ENCODE data around the gene LRRFIP1.

LRRFIP1 gene

DNA sequence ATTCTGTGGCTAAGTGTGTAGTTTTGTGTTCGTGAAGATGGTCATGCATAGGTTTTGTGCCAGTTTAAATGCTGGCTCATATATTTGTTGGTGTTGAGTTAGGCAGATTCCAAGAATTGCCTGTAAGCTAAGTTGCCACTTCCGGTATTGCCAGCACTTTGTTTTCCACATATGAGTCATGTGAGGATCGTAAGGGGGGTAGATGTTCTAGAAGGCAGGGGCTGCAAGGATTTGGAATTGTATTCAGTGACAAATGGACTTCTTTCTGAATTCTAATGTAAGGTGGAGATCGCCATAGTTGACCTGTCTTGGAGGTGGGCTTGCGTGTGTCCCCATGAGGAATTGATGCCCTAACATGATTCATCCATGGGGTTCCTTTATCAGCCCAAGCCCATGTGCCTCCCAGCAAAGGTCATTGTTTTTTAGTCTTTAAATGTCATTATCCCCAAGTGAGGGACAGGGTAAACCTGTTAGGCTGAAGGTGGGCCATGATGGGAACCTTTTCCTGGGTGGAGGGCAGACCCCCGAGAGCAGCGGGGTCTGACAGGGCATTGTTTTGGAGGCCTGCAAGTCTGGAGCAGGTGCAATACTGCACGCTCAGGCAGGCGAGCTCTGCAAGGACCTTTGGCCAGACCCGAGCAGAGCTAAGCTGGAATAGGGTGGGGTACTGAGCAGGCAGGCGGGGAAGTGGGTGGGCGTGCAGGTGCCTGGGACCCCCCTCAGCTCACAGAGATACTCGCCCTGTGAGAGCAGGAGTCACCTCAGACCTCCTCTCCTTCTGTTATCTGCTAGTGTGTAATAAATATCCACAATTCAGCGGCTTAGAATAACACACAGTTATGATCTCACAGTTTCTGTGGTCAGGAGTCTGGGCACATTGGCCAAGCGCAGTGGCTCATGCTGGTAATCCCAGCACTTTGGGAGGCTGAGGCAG, 77.4 kb downstream of the LRRFIP1 start:
- no peak for DNase-seq (ENCODE audit: low read depth)

DNA sequence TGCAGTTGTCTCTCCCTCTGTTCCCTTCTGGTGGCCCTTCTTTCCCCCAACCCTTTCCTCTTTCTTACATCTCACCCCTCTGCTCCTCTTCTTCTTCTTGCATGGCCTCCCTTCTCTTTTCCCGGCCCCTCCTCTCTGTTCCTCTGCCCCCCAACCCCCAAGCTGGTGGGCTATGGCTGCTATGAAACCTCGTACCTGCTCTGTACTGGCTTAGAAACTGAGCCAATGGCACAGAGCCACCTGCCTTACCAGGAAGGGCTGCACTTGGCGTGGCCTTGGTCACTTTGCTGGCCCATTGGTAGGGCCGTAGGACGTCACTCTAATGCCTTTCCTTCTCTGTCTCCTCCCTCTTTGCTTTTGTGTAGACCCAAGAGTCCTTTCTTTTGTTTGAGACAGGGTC, 78.9 kb downstream of the LRRFIP1 start:
- no peak for DNase-seq (ENCODE audit: low read depth)

- DNase-seq (ENCODE audit: low read depth) = no peak
These were observed 80.6 kb downstream of the LRRFIP1 start for GRCh38 chr2:237708065-237708398.

GRCh38 chr2:237708491-237708890, 81.1 kb downstream of the LRRFIP1 start:
- no peak for DNase-seq (ENCODE audit: low read depth)

DNA sequence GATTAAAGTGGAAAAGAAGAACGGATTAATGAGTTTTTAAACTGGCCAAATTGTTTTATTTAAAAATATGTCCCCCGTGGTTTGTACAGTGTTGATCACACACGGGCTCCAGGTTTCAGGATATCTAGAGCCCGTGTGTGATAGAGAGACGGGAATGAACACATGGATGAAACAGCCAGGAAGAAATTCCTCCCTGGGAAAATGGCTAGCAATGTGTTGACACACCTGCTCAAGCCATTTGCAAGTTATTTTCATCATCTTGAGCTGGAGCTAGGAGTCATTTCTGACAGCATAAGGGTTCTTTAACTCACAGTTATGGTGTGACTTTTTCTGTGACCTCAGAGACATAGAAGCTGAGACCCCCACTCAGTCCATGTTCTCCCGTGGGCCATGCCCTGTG, 81.6 kb downstream of the LRRFIP1 start:
- no peak for DNase-seq (ENCODE audit: low read depth)

GRCh38 chr2:237711458-237712150, 84.2 kb downstream of the LRRFIP1 start:
- DNase-seq (ENCODE audit: low read depth) = no peak

DNA sequence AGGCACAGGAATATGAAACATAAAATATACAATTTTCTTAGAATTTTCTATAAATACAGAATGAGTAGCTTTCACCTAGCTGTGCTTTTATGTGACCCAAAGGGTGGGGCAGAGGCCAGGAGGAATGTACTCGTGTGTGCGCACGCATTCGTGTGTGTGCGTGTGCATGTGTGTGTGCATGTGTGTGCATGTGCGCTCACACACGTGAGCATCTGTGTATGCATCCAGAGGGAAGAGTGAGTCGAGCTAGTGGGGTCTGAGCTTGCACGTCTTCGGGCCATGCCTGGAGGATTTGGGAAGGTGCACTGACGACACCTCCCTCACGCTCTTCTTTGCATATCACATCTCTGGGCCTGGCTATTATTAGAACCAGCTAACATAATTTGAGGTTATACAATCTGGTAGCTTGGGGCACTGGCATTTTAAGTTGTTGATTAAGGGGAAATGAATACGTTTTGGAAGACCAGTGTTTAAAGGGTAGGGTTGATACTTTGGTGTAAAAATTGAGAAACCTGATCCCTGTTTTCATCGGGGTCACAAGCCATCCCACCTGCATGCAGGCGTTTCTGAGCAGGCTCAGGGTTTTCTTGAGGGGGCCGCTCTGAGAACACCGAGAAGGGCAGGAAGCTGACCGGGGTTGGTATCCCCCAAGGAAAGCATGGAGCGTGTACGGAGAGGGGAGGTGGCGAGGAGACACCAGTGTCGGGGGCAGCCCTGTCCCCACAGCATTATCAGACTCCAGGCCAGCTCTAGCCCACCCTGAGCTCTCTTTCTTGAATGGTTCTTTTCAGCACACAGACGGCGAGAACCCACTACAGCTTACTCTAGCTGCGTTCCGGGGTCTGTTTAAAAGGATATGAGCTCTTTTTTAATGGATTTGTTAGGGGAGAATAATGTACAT, 85.3 kb downstream of the LRRFIP1 start:
- no peak for DNase-seq (ENCODE audit: low read depth)

GRCh38 chr2:237714690-237715458, 87.5 kb downstream of the LRRFIP1 start:
- DNase-seq (ENCODE audit: low read depth) = no peak

DNA sequence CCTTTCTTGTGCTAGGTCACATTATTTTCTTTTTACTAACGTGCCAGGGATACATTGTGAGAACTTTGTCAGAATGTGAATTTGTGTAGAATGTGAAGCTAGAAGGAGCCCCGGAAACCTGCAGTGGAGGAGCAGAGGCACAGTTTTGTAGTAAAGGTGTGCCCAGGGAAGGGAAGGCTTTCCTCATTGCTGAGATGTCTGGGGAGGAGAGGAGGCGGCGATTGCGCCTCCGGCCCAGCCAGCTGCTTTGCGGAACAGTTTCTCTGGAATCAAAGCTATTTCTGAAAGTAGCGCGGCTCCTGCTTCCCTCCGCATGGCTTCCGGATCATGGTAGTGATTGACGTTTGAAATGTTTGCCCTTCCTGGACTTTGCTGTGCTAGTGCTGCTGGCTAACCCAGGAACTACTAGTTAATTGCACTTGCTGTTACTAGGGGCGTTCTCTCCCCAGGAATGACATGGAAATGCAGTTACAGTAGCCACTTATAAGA, 88.1 kb downstream of the LRRFIP1 start:
- no peak for DNase-seq (ENCODE audit: low read depth)

DNA sequence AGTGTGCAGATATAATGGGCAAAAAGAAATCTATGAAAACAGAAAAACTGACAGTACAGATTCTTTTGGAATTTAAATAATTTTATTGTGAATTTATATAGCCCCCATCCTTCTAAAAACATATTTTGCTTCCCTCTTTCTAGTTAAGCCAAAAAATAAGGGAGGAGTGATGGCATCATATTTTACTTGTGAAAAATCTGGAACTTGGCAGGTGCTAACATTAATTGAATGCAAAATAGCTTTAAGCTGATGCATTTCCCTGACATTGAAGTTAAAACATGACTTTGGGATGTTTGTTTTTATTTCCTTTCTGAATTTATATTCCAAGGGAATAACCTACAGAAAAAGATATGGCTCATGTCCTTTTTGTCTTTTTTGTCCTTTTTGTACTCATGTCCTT, 88.6 kb downstream of the LRRFIP1 start:
- DNase-seq (ENCODE audit: low read depth) = no peak

- DNase-seq (ENCODE audit: low read depth) = no peak
These were observed 90.2 kb downstream of the LRRFIP1 start for GRCh38 chr2:237717366-237718276.

DNA sequence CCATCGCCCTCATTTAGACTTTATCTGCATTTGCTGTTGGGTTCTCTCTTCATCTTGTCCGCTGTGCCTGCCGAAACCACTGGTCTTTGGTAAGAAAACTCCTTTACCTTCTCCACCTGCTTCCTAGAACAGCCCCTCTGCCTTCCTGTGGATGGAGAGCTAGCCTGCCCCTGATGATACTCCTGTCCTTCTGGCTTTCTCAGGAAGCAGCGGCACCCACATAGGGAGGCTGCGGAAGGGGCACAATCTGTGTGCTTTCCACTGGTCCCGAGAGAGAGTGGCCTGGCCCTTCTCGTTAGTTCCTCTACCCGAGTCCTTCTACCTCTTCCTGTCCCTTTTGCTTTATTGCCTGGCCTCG, 90.9 kb downstream of the LRRFIP1 start:
- no peak for DNase-seq (ENCODE audit: low read depth)

GRCh38 chr2:237720444-237720843, 93.1 kb downstream of the LRRFIP1 start:
- no peak for DNase-seq (ENCODE audit: low read depth)

- DNase-seq (ENCODE audit: low read depth) = no peak
These were observed 93.6 kb downstream of the LRRFIP1 start for GRCh38 chr2:237720957-237721356.

DNA sequence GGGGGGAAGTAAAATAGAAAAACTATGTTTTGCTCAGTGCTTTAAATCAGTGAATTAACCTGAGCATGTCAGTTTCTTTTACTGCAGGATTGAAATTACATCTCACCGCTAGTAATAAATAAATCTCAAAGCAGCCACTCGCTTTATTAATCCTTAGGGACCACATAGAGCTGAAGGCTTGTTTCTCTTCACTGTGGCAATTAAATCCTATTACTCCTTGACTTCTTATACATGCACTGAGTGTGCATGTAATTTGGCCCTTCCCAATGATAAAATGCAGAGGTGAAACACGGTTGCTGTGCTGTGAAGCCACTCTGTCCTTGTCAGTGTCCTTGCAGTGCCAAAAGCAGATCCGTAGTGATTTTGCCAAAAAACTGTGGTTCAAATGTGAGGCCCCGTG, 94.1 kb downstream of the LRRFIP1 start:
- DNase-seq (ENCODE audit: low read depth) = no peak

DNA sequence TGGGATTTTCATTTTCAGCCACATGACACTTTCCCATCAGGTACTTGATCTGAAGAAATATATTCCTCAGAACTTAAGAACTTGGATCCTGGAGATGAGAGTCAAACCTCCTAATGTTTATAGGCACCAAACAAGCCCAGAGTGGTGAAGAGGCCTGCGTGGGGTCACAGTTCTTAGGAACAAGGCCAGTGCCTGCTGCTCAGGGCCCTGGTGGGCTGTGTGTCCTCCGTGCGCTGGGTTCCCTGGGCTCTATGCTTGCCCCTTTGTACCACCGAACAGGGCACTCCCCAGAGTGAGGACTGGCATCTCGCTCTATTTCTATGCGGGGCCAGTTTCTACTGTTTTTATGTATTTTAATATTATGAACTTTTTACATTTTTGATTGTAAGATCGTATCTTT, 95.2 kb downstream of the LRRFIP1 start:
- DNase-seq (ENCODE audit: low read depth) = no peak

DNA sequence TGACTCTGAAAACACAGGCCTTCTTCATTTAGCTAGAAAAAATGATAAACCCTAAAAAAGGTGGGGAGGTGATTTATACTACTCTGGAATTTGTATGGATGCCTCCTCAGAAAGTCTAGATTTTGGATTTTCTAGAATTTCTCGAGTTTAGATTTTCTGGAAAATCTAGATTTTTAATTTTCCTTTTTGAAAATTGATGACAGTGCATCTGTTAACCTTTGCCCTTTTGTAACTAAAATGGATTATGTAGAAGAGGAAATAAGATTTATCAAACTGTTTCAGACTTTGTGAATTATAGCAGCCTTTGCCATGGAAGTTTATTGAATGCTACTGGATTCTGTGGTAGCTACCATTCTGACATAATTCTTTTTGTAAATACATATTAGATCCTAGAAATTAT, 95.6 kb downstream of the LRRFIP1 start:
- DNase-seq (ENCODE audit: low read depth) = no peak

DNA sequence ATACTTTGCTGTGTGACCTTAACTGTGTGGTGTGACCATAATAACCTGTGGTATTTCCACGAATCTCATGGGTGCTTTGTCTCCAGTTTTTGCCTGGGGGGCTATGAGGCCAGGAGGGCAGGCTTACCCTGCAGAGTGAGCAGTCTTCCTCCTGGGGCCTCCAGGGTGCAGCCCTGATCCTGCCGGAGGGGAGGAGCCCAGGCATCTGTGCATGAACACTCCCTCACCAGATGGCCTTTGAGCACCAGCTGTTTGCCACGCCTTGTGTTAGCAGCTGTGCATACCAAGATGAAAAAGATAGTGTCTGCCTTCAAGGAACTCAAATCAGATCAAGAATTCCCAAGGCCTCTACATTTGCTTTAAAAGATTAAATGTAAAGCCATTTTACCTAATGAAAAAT, 96.2 kb downstream of the LRRFIP1 start:
- DNase-seq (ENCODE audit: low read depth) = no peak

DNA sequence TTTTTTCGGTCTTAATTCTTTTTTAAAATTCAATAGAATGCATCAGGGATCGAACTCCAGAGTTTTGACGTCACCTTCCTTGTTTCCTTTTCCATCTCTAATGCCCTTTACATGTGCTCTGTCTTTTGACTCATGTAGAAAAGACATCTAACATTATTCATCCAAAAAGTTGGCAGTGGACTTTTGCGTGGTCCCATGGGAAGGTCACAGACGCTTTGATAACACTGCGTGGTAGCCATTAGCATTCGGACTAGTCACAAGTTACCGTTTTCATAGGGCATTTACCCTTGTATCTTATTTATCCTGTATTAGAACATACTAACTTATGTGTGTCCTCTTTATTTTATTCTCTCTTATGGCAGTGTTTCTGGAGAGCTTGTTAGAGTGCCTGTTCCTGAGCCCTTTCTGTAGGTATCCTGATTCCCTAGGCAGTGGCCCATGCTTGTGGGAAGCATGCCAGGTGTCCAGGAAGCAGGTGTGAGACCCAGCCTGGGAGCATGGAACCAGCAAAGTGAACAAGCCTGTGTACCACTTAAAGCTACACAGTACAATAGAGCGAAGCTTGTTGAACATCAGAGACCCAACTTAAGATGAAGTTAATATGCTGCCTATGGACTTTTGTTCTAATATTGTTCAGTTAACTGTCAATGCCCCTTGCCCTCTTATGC, 97.6 kb downstream of the LRRFIP1 start:
- DNase-seq (ENCODE audit: low read depth) = no peak

DNA sequence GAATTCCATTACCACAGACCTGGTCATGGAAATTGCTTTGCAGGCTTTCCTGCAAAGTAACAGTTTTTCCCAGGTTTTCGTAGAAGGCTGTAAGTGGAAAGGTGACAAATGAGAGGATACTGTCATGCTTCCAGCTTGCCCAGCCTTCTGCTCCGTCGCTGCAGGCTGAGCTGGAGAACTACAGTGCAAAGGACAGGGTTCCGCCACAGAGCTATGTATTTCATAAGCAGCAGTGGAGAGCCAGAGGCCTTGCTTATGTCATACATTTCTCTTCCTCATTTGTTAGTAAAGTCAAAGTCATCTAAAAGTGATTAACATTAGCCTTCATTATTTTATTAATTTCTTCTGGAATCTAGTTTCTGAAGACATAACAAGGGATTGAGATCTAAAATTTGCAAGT, 98.3 kb downstream of the LRRFIP1 start:
- DNase-seq (ENCODE audit: low read depth) = no peak
